NOMO-1 treated with dmso at 0.1 percent for 144 hours (cell line): ENCODE data around the gene FBXO17.
"Not testable (repeated sequence)": the region's sequence is repeated elsewhere in the genome, so short reads cannot be mapped to it uniquely, and the experiment has no call there.

Experiments
- DNase-seq: peaks from one replicate; lab custom pipeline; 2025; ENCODE audit not compliant: unreplicated experiment; lab: John Stamatoyannopoulos, UW

FBXO17 gene, protein sequence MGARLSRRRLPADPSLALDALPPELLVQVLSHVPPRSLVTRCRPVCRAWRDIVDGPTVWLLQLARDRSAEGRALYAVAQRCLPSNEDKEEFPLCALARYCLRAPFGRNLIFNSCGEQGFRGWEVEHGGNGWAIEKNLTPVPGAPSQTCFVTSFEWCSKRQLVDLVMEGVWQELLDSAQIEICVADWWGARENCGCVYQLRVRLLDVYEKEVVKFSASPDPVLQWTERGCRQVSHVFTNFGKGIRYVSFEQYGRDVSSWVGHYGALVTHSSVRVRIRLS

DNA sequence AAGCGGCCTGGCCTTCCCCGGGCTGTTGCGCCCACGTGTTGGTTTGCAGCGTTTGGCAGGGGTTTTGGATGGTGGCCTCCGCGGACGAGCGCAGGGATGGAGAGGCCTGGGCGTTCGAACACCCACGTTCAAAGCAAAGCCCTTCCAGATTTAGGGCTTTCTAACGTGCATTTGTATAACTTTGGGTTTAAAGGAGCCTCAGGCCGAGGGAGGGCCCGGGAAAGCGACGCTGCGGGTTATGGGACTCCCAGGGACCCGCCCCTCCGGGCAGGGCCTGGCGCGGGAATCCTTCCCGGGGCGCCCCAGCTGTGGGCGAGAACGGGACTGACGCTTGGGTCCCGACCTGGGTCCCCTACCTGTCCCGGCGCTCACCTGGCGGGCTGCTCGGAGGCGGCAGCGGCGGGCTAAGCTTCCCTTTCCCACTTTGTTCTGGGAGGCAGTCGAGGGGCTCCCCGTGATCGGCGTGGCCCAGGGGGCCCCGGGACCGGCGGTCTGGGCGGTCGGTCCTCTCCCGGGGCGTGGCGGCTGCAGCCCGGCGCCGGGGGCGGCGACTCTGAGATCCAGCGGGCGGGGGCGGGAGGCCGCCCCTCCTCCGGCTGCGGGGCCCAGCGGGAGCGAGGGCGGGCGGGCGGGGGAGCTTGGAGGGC, at the start of gene FBXO17:
Gene FBXO17 (minus strand): TSS at position 529 of the 647 bp plus-strand sequence. CDS start 25,423 bp downstream, outside the sequence.
- no peak for DNase-seq

DNA sequence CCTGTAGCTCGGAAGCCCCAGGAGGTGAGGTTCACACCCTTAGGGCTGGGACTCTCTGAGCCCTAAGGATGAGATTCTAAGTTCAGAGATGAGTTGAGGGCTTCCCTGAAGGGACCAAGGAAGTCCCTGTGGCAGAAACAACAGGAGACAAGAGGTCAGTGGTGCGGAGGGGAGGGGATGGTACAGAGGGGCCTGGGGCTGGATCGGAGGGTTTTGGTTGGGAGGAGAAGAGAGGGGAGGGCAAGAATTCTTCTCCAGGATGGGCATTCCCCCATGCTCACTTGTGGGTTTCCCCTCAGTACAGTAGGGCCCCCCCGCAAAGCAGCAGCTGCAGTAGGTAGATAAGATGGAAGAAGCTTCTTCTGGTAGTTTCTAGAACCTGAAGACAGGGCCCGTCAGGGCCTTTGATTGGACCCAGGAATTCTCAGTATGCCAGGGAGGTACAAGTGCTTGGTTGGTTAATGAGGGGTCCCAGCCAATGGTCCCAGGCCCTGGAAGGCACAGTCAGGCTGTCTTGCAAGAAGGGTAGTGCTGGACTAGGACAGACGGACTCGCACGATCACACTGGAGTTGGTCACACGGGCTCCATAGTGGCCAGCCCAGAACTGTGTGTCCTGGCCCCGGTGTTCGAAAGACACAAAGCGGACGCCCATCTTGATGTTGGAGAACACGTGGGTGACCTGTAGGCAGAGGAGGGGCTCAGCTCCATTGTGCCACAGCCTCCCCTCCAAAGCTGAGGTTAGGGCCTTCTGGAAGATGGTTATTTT, 49.5 kb upstream of the FBXO17 start:
- no peak for DNase-seq

DNA sequence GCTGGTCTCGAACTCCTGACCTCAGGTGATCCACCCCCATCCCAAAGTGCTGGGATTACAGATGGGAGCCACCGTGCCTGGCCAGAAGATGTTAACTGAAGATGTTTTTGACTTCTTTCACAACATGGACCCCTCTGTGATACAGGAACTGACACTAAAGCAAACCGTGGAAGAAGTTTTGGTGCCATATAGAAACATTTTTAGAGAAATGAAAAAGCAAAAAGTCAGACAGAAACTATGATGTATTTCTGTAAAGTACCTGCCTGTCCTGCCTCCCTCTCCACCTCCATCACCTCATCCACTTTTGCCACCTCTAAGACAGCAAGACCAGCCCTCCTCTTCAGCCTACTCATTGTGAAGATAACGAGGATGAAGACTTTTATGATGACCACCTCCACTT, 45.5 kb upstream of the FBXO17 start:
- DNase-seq: no peak

DNA sequence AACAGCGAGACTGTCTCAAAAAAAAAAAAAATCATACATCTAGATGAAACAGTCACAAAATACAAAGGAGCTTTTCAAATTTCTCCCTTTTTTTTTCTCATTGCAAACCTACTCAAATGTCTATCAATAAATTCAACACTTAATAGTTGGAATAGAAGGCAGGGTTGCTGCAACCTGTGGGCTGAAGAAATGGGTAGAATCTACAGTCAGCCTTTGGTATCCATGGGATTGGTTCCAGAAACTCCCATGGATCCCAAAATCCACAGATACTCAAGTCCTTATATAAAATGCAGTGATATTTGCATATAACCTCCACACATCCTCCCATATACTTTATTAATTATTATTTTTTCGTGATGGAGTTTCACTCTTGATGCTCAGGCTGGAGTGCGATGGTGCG, 42.1 kb upstream of the FBXO17 start:
- no peak for DNase-seq

DNA sequence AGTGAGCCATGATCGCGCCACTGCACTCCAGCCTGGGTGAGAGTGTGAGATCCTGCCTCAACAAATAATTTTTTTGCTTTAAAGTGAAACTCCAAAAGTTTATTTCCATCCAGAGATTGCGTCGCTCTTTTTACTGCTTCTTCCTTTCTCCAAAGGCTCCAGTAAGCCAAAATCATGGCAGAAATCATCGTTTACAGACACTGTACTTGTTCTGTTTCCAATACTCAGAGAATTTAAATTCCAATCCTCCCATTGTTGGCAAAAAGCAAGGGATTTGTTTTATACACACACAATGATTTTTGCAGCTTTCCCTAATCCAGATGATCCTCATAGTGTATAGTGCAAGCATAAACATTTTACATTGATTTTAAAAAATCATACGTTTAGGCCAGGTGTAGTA, 41.5 kb upstream of the FBXO17 start:
- DNase-seq: no peak

DNA sequence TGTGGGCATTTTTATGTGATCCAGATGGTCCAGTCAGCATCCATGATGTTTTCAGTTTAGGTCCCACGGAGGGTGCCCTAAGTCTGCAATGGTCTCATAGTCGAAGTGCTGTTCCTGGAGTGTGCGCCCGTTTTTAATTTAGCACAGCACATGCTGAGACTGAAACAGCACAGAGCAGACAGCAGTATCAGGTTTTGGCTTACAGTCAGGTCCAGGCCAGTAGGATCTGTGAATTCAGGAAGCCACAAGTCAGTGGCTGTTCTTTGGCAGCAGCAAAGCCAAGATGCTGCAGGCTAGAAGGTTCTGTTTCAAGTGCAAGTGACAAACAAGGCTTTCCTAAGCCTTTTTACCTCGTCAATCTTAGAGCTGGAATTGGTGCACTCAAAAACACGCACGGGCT, 38.5 kb upstream of the FBXO17 start:
- DNase-seq: no peak

DNA sequence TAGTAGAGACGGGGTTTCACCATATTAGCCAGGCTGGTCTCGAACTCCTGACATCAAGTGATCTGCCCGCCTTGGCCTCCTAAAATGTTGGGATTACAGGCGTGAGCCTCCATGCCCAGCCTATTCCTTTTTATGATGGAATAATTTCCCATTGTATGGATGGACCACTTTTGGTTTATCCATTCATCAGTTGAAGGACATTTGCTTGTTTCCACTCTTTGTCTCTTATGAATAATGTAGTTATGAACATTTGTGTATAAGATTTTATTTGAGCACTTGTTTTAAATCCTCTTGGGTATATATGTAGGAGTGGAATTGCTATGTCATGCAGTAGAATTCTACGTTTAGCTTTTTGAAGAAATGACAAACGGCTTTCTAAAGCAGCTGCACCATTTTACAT, 33.5 kb upstream of the FBXO17 start:
- DNase-seq: no peak

DNA sequence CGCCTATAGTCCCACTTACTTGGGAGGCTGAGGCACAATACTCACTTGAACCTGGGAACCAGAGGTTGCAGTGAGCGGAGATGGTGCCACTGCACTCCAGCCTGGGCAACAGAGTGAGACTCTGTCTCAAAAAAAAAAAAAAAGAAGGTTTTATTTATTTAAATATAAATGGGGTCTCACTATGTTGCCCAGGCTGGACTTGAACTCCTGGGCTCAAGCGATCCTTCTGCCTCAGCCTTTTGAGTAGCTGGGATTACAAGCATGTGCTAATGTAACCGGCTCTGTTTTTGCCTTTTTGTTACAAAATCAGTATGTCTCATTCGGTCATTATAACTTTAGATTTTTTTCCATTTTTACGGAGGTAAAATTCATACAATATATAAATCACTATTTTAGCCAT, 32.6 kb upstream of the FBXO17 start:
- DNase-seq: no peak

DNA sequence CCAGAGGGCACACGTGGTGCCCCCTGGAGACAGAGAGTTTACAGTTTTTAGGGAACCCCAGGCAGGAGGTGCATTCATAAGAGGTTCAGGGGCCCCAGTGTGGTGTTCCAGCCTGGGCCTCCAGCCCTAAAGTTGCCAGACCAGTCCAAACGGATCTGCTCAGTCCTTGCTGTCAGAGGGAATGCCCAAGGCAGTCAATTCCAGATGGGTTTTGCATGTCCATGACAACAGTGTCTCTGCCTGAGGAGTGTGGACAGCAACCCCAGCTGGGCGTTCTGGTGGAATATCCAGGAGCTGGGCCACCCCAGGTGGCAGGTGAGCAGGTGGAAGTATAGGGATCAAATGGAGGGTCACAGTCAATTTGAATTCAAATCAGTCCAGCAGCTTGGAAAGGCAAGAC, 31.6 kb upstream of the FBXO17 start:
- DNase-seq: no peak

DNA sequence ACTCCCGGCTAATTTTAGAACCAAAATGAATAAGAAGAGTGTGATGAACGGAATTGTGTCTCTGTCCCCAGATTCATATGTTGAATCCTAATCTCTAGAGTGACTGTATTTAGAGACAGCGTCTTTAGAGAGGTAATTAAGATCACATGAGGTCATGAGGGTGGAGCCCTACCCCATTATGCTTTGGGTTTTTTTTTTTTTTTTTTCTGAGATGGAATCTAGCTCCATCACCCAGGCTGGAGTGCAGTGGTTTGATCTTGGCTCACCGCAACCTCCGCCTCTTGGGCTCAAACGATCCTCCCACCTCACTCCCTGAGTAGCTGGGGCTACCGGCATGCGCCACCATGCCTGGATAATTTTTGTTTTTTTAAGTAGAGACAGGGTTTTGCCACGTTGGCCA, 28.9 kb upstream of the FBXO17 start:
- no peak for DNase-seq

DNA sequence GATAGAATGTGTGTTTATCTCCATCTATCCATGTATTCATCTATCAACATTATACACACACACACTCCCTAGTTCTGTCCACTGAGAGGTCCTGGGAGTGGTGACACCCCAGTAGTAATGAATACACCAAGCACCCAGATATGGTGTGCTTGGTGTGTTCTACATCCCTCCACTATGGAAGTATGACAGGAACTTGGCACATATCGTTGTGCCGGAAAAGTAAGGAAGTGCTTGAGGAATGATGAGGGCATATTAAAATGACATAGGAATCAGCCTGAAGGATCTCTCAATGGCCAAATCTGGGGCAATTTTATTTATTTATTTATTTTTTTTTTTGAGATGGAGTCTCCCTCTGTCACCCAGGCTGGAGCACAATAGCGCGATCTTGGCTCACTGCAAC, 28.3 kb upstream of the FBXO17 start:
- no peak for DNase-seq

DNA sequence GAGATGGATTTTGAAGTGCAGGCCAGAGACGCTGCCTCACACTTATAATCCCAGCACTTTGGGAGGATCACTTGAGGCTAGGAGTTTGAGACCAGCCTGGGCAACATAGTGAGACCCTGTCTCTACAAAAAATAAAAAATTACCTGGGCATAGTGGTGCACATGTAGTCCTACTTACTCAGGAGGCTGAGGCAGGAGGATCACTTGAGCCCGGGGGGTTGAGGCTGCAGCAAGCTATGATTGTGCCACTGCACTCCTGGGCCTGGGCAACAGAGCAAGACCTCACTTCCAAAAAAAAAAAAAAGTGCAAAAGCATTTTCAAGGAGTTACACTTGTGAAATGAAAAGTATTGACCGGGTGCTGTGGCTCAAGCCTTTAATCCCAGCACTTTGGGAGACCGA, 27.6 kb upstream of the FBXO17 start:
- DNase-seq: no peak

DNA sequence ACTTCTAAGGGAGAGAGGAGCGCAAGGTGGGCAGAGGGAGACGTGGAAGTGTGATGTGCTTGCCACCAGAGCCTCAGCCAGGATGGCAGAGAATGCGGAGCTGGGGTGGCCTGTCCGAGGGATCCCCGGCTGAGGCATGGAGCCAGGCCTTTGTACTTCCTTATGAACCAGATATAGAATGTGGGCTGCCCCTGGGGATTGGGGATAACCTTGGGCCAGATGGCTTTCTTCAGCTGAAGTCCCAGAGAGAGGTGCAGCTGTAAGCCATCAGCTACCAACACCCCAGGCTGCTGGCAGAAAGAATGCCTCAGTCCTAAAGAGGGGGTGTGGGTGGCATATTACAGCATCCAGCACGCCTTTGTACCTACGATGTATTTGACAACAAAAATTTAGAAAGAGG, 25.5 kb upstream of the FBXO17 start:
- DNase-seq: no peak

DNA sequence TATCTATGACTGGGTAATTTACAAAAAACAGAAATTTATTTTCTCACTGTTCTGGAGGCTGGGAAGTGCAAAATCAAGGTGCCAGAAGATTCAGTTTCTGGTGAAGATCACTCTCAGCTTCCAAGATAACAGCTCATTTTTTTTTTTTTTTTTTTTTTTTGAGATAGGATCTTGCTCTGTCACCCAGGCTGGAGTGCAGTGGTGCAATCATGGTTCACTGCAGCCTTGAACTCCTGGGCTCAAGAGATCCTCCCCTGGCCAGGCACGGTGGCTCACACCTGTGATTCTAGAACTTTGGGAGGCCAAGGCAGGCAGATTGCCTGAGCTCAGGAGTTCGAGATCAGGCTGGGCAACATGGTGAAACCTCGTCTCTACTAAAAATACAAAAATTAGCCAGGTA, 22.0 kb upstream of the FBXO17 start:
- not testable (repeated sequence) for DNase-seq

DNA sequence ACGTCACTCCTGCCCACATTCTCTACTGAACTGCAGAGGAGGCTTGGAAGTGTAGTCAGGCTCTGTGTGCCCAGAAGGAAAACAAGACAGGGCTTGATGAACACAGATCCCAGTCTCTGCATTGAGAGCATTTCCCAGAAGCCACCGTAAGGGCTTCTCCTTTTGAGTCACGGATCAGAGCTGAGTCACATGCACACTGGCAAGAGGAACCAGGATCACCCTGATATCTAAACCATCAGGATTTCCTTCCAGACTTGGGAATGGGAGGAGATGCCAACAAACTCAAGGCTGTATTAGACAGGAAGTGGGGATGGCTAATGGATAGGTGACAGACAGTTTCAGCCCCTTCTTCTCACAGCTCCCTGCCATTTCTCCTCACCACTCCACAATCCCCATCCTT, 17.7 kb upstream of the FBXO17 start:
- no peak for DNase-seq

DNA sequence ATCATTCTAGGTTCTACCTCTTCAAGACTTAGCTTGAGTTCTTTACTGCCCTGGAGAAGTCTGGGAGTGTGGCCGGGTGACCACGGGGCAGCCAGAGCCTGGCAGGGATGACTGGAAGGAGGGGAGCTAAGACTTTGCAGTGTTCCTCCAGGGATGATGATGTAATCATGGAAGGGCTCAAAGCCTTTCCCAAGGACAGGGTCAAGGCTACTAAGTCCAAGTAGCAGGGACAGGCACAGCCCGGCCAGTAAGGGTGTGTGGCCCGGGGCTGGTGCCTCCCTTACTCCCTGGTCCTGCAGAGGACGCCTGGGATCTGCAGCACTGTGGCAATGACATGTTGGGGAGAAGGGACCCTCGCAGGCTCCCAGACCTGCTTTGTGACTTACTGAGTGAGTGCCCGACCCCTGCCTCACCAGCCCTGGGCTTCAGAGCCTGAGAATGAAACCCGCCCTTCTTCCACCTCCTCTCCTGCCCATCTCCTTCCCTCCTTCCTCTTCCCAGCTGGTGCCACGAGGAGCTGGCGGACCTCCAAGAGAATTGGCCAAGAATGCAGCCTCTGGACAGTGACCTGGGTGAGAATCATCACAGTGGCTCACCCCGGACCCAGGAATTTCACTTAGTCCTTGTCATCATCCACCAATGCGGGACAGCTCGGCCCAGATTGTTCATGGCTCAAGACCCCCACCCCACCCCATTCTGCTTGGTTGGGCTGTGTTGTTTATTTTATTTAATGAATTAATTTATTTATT, 15.6 kb upstream of the FBXO17 start:
- DNase-seq: no peak

DNA sequence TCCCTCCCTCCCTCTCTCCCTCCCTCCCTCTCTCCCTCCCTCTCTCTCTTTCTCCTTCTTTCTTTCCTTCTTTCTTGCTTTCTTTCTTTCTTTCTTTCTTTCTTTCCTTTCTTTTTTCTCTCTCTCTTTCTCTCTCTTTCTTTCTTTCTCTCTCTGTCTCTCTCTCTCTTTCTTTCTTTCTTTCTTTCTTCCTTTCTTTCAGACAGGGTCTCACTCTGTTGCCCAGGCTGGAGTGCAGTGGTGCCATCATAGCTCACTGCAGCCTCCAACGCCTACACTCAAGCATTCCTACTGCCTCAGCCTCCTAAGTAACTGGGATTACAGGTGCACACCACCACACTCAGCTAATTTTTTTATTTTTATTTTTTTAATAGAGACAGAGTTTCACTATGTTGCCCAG, 14.1 kb upstream of the FBXO17 start:
- DNase-seq: not testable (repeated sequence)

DNA sequence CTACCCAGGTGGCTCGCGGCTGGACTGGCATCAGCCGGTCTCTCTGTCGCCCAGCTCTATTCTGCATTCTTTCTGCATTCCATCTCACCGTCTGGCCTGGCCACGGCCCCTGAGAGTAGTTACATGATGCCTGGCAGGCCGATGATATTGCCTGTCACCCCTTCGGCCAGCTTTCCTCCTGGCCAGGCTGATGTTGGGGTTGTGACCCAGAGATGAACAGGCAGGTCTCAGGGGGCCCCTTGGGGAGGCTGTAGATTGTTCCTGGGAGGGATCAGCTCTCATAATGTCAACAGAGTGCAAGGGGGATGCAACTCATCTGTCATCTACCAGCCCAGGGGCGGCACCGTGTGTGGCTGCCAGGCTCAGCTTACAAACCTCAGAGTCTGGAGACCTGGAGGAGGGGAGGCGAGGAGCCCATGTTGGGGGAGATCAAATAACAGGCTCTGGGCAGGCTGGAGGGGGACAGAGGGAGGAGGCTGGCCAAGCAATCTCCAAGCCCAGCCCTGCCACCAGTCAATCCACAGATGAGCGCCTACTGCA, 13.6 kb upstream of the FBXO17 start:
- DNase-seq: no peak

DNA sequence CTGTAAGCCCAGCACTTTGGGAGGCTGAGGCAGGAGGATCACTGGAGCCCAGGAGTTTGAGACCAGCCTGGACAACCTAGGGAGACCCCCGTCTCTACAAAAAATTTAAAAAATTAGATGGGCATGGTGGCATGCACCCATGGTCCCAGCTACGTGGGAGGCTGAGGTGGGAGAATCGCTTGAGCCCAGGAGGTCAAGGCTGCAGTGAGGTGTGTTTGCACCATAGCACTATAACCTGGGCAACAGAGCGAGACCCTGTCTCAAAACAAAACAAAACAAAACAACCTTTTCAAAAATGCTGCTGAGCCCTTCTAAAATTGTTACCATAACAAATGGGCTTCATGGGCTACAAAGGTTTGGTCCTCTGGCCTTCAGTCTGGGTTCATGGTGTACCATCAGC, 13.1 kb upstream of the FBXO17 start:
- DNase-seq: not testable (repeated sequence)

DNA sequence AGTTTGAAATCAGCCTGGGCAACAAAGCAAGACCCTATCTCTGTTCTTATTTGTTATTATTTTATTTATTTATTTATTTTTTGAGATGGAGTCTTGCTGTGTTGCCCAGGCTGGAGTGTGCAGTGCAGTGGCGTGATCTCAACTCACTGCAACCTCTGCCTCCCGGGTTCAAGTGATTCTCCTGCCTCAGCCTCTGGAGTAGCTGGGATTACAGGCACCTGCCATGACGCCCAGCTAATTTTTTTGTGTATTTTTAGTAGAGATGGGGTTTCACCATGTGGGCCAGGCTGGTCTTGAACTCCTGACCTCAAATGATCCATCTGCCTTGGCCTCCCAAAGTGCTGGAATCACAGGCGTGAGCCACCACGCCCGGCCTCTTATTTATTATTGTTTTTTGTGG, 12.2 kb upstream of the FBXO17 start:
- DNase-seq: not testable (repeated sequence)

DNA sequence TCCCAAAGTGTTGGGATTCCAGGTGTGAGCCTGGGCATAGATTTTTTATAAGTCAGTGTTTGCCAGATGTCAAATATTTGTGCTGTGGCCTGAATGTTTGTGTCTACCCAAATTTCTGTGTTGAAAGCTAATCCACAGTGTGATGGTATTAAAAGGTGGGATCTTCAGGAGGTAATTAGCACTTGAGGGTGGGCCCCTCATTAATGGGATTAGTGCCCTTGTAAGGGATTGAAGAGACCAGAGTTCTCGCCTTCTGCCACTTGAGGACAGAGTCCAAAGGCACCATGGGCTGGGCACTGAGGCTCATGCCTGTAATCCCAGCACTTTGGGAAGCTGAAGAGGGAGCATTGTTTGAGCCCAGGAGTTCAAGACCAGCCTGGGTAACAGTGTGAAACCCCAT, 9.7 kb upstream of the FBXO17 start:
- DNase-seq: no peak
